ENCODE data around the gene TAF1B. TPM values are rescaled to one million over a fixed set of nuclear protein-coding genes. Genes with fewer than 3 reads are reported as not detected.

The TAF1B gene
- total RNA-seq, 1 experiment from 2014 or later, result 35.2 TPM

DNA sequence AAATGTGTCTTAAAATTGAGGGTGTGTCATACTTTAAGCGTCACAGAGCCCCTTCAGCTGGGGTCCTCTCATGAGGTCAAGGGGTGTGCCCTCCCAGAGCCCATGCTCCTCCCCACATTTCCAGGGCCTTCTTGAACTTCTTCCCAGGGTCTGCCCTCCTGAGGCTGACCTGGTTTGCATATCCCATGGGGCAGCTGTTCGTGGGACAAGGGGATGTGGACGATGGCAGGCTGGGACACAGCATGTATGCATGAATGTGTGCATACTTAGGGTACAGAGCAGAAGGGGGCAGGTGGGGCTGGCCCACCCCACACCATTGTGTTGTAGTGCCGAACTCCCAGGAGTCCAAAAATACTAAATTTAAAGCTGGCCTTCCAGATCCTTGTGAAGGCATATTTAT is 46.2 kb upstream of the TAF1B start:
- BruUV-seq (replicated peaks), result no TSS peak
- ATAC-seq (no peak), DNase-seq (ENCODE audit: low read depth, low spot score) (no peak)
- H3K4me1 ChIP-seq (ENCODE audit: control insufficient read depth, insufficient read depth, low read length), result peaks cover 31% of the 10 kb centered on the region
- no peak overlapping the region for H3K4me3 ChIP-seq (ENCODE audit: low read depth in 2 of 2, low read length in 2 of 2)
- intact Hi-C loops (cut with micrococcal nuclease; ENCODE audit: unreplicated experiment), result loop anchor here (10.0 kb wide), 1 partner anchor 162 kb away; the partner anchor contains the start of gene YWHAQ
- H3K9me3 ChIP-seq (ENCODE audit: control insufficient read depth, insufficient read depth, low read depth, low read length), result no peaks in the 10 kb centered on the region
- H3K27ac ChIP-seq (ENCODE audit: low read length), result no peak overlapping the region
- POLR2A ChIA-PET, result no interaction called here
- CTCF ChIA-PET, result interaction anchor here (0.5 to 1.2 kb wide), 3 partner anchors 10 to 48 kb away, joined by 3 to 4 read pairs (median 4); no protein-coding TSS in a partner anchor
- in situ Hi-C loops (cut with HindIII; ENCODE audit: low pct_unique_long_range_greater_than_20kb, low sequenced_read_pairs), result no loop called here
- TF ChIP-seq REST (IDR thresholded peaks at IDR 0.05; ENCODE audit: insufficient read depth in 1 of 2, low read depth in 2 of 2, low read length in 1 of 2), result no peak
- TF ChIP-seq CTCF (IDR thresholded peaks at IDR 0.05), result no peak
- TF ChIP-seq POLR2AphosphoS5 (IDR thresholded peaks at IDR 0.05; ENCODE audit: low read depth, low read length), result no peak
- no peak for TF ChIP-seq TCF7L2 (IDR thresholded peaks at IDR 0.05; ENCODE audit: low read depth, low read length)
- no peak for TF ChIP-seq SIN3A (IDR thresholded peaks at IDR 0.05; ENCODE audit: borderline replicate concordance, insufficient read depth, low read depth, low read length)
- no peaks in the 10 kb centered on the region for H3K27me3 ChIP-seq (ENCODE audit: control insufficient read depth, insufficient read depth, low read length)
- no peaks in the 10 kb centered on the region for H3K36me3 ChIP-seq (ENCODE audit: control insufficient read depth, insufficient read depth, low read length)

GRCh38 chr2:9797681-9798556 is 45.4 kb upstream of the TAF1B start:
- TF ChIP-seq SIN3A (IDR thresholded peaks at IDR 0.05; ENCODE audit: borderline replicate concordance, insufficient read depth, low read depth, low read length), result no peak
- TF ChIP-seq TCF7L2 (IDR thresholded peaks at IDR 0.05; ENCODE audit: low read depth, low read length), result no peak
- TF ChIP-seq CTCF (IDR thresholded peaks at IDR 0.05), result no peak
- TF ChIP-seq POLR2AphosphoS5 (IDR thresholded peaks at IDR 0.05; ENCODE audit: low read depth, low read length), result no peak
- TF ChIP-seq REST (IDR thresholded peaks at IDR 0.05; ENCODE audit: insufficient read depth in 1 of 2, low read depth in 2 of 2, low read length in 1 of 2), result no peak
- Histone ChIP-seq H3K4me3 (ENCODE audit: low read depth in 2 of 2, low read length in 2 of 2) (no peak overlapping the region), H3K36me3 (ENCODE audit: control insufficient read depth, insufficient read depth, low read length) (no peaks in the 10 kb centered on the region), H3K4me1 (ENCODE audit: control insufficient read depth, insufficient read depth, low read length) (peaks cover 36% of the 10 kb centered on the region), H3K27me3 (ENCODE audit: control insufficient read depth, insufficient read depth, low read length) (no peaks in the 10 kb centered on the region), H3K9me3 (ENCODE audit: control insufficient read depth, insufficient read depth, low read depth, low read length) (no peaks in the 10 kb centered on the region), H3K27ac (ENCODE audit: low read length) (no peak overlapping the region)
- in situ Hi-C loops (cut with HindIII; ENCODE audit: low pct_unique_long_range_greater_than_20kb, low sequenced_read_pairs) (no loop called here), intact Hi-C loops (cut with micrococcal nuclease; ENCODE audit: unreplicated experiment) (loop anchor here (10.0 kb wide), 1 partner anchor 163 kb away; the partner anchor contains the start of gene YWHAQ)
- DNase-seq (ENCODE audit: low read depth, low spot score) (no peak), ATAC-seq (no peak)
- BruUV-seq (replicated peaks), result no TSS peak
- CTCF ChIA-PET, result interaction anchor here (0.6 to 1.2 kb wide), 2 partner anchors 11 to 16 kb away, joined by 3 to 4 read pairs; no protein-coding TSS in a partner anchor
- POLR2A ChIA-PET, result no interaction called here
